Chondrocyte (in vitro differentiated cells): Measurements from ENCODE around the gene IFT122. TPM values are rescaled to one million over a fixed set of nuclear protein-coding genes. Genes with fewer than 3 reads are reported as not detected.
A peak's percentile ranks its signal among the peaks of the same experiment; 100 is the strongest.

Source experiments
- DNase-seq: peaks from one replicate; pipeline ENCODE4 v3.0.0; 2021; ENCODE audit warnings: mixed read lengths, low spot score
- H3K27ac Mint-ChIP-seq: one replicate; pipeline ENCODE4 v1.8.0; 2021; ENCODE audit warnings: mild to moderate bottlenecking, moderate library complexity, mixed read lengths; ENCODE audit not compliant: unreplicated experiment
- H3K27me3 Mint-ChIP-seq: 2 replicates; pipeline ENCODE4 v1.8.0; 2021; ENCODE audit warnings: low read depth, mixed read lengths
- H3K36me3 Mint-ChIP-seq: 2 replicates; pipeline ENCODE4 v1.8.0; 2021; ENCODE audit warnings: low read depth, mixed read lengths
- H3K4me1 Mint-ChIP-seq: 2 replicates; pipeline ENCODE4 v1.8.0; 2021; ENCODE audit warnings: low read depth, mild to moderate bottlenecking, mixed read lengths
- H3K4me3 Mint-ChIP-seq: one replicate; pipeline ENCODE4 v1.8.0; 2021; ENCODE audit warnings: mild to moderate bottlenecking, moderate library complexity, mixed read lengths; ENCODE audit not compliant: unreplicated experiment
- H3K9me3 Mint-ChIP-seq: 2 replicates; pipeline ENCODE4 v1.8.0; 2021; ENCODE audit warnings: low read depth, mixed read lengths
- CTCF ChIP-seq: fragments of 200-600 bp; sonication (generic); IDR thresholded peaks from 2 replicates; pipeline ENCODE4 v1.5.0; 2021; ENCODE audit warnings: antibody characterized with exemption, mild to moderate bottlenecking, moderate library complexity
- total RNA-seq: library from RNA; stranded (reverse); gene quantifications from 3 replicates; pipeline ENCODE4 v1.2.1, GENCODE V29; 2021

Gene IFT122
- total RNA-seq, 1 donor from 2014 or later, result 16.2 TPM

DNA sequence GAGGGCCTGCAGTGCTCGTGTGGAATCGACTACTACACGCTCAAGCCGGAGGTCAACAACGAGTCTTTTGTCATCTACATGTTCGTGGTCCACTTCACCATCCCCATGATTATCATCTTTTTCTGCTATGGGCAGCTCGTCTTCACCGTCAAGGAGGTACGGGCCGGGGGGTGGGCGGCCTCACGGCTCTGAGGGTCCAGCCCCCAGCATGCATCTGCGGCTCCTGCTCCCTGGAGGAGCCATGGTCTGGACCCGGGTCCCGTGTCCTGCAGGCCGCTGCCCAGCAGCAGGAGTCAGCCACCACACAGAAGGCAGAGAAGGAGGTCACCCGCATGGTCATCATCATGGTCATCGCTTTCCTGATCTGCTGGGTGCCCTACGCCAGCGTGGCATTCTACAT is 92.2 kb downstream of the IFT122 start:
- Mint-ChIP-seq H3K27me3 (no peaks in the 10 kb centered on the region), H3K4me3 (no peak overlapping the region), H3K27ac (no peak overlapping the region), H3K36me3 (no peaks in the 10 kb centered on the region), H3K4me1 (peaks cover 31% of the 10 kb centered on the region), H3K9me3 (no peaks in the 10 kb centered on the region)
- TF ChIP-seq CTCF, result no peak
- DNase-seq, result no peak

GRCh38 chr3:129533406-129533805 is 93.4 kb downstream of the IFT122 start:
- peaks cover 26% of the 10 kb centered on the region for H3K4me1 Mint-ChIP-seq
- no peaks in the 10 kb centered on the region for H3K36me3 Mint-ChIP-seq

DNA sequence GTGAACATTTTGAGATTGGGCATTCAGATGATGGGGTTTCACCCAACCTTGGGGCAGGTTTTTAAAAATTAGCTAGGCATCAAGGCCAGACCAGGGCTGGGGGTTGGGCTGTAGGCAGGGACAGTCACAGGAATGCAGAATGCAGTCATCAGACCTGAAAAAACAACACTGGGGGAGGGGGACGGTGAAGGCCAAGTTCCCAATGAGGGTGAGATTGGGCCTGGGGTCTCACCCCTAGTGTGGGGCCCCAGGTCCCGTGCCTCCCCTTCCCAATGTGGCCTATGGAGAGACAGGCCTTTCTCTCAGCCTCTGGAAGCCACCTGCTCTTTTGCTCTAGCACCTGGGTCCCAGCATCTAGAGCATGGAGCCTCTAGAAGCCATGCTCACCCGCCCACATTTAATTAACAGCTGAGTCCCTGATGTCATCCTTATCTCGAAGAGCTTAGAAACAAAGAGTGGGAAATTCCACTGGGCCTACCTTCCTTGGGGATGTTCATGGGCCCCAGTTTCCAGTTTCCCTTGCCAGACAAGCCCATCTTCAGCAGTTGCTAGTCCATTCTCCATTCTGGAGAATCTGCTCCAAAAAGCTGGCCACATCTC is 94.5 kb downstream of the IFT122 start:
- no peak overlapping the region for H3K4me3 Mint-ChIP-seq

More at GRCh38 chr3:129533406-129533805, 93.4 kb downstream of the IFT122 start:
- TF ChIP-seq CTCF, result no peak
- Mint-ChIP-seq H3K4me3 (no peak overlapping the region), H3K9me3 (no peaks in the 10 kb centered on the region), H3K27ac (no peak overlapping the region), H3K27me3 (no peaks in the 10 kb centered on the region)
- DNase-seq, result peak; percentile 84

GRCh38 chr3:129535075-129535474 is 95.1 kb downstream of the IFT122 start:
- Mint-ChIP-seq H3K9me3 (no peaks in the 10 kb centered on the region), H3K27me3 (no peaks in the 10 kb centered on the region), H3K4me3 (no peak overlapping the region)

More for the DNA sequence above, 94.5 kb downstream of the IFT122 start:
- no peak for DNase-seq
- Mint-ChIP-seq H3K36me3 (no peaks in the 10 kb centered on the region), H3K27me3 (no peaks in the 10 kb centered on the region), H3K27ac (peak overlapping the region; percentile 6), H3K4me1 (peaks cover 33% of the 10 kb centered on the region), H3K9me3 (no peaks in the 10 kb centered on the region)
- no peak for TF ChIP-seq CTCF

GRCh38 chr3:129536374-129536667 is 96.3 kb downstream of the IFT122 start:
- Mint-ChIP-seq H3K9me3 (no peaks in the 10 kb centered on the region), H3K4me1 (peaks cover 20% of the 10 kb centered on the region), H3K36me3 (no peaks in the 10 kb centered on the region), H3K27me3 (no peaks in the 10 kb centered on the region), H3K27ac (no peak overlapping the region), H3K4me3 (no peak overlapping the region)
- TF ChIP-seq CTCF, result no peak
- DNase-seq, result no peak

More at GRCh38 chr3:129535075-129535474, 95.1 kb downstream of the IFT122 start:
- Mint-ChIP-seq H3K4me1 (peaks cover 29% of the 10 kb centered on the region), H3K36me3 (no peaks in the 10 kb centered on the region), H3K27ac (no peak overlapping the region)
- no peak for DNase-seq
- no peak for TF ChIP-seq CTCF
